Measurements from ENCODE around the gene SARM1.
"Not testable (repeated sequence)": the region's sequence is repeated elsewhere in the genome, so short reads cannot be mapped to it uniquely, and the experiment has no call there.

The SARM1 gene

GRCh38 chr17:28425206-28425605 is 53.7 kb downstream of the SARM1 start:
- no peak for TF ChIP-seq CTCF (IDR thresholded peaks at IDR 0.05; ENCODE audit: low read depth, low read length, missing control alignments)
- DNase-seq (ENCODE audit: low read depth), result no peak
- in situ Hi-C loops (cut with HindIII; ENCODE audit: low sequenced_read_pairs), result no loop called here
- no peak overlapping the region for H3K4me3 ChIP-seq (ENCODE audit: low read depth, low read length)

GRCh38 chr17:28426081-28426519 is 54.6 kb downstream of the SARM1 start:
- in situ Hi-C loops (cut with HindIII; ENCODE audit: low sequenced_read_pairs), result no loop called here
- peak; percentile 43 for TF ChIP-seq CTCF (IDR thresholded peaks at IDR 0.05; ENCODE audit: low read depth, low read length, missing control alignments)
- no peak overlapping the region for H3K4me3 ChIP-seq (ENCODE audit: low read depth, low read length)
- no peak for DNase-seq (ENCODE audit: low read depth)

- in situ Hi-C loops (cut with HindIII; ENCODE audit: low sequenced_read_pairs), result no loop called here
- no peak for TF ChIP-seq CTCF (IDR thresholded peaks at IDR 0.05; ENCODE audit: low read depth, low read length, missing control alignments)
- DNase-seq (ENCODE audit: low read depth), result no peak
Observed at GRCh38 chr17:28427371-28427770, 55.9 kb downstream of the SARM1 start.

GRCh38 chr17:28427982-28428381 is 56.5 kb downstream of the SARM1 start:
- in situ Hi-C loops (cut with HindIII; ENCODE audit: low sequenced_read_pairs); DNase-seq (ENCODE audit: low read depth); H3K4me3 ChIP-seq (ENCODE audit: low read depth, low read length): not testable (repeated sequence)

More at GRCh38 chr17:28427371-28427770, 55.9 kb downstream of the SARM1 start:
- H3K4me3 ChIP-seq (ENCODE audit: low read depth, low read length), result no peak overlapping the region

- DNase-seq (ENCODE audit: low read depth), result no peak
- in situ Hi-C loops (cut with HindIII; ENCODE audit: low sequenced_read_pairs), result no loop called here
- no peak for TF ChIP-seq CTCF (IDR thresholded peaks at IDR 0.05; ENCODE audit: low read depth, low read length, missing control alignments)
- H3K4me3 ChIP-seq (ENCODE audit: low read depth, low read length), result no peak overlapping the region
Observed at GRCh38 chr17:28433721-28434120, 62.2 kb downstream of the SARM1 start.

- in situ Hi-C loops (cut with HindIII; ENCODE audit: low sequenced_read_pairs); H3K4me3 ChIP-seq (ENCODE audit: low read depth, low read length); DNase-seq (ENCODE audit: low read depth): not testable (repeated sequence)
Observed at GRCh38 chr17:28434326-28434725, 62.8 kb downstream of the SARM1 start.

- H3K4me3 ChIP-seq (ENCODE audit: low read depth, low read length), result no peak overlapping the region
- no peak for DNase-seq (ENCODE audit: low read depth)
- in situ Hi-C loops (cut with HindIII; ENCODE audit: low sequenced_read_pairs), result no loop called here
- TF ChIP-seq CTCF (IDR thresholded peaks at IDR 0.05; ENCODE audit: low read depth, low read length, missing control alignments), result no peak
Observed at GRCh38 chr17:28443901-28444638, 72.6 kb downstream of the SARM1 start.

All from astrocyte of the cerebellum (primary cell).